ENCODE data around the gene IL17B.

The IL17B gene, protein sequence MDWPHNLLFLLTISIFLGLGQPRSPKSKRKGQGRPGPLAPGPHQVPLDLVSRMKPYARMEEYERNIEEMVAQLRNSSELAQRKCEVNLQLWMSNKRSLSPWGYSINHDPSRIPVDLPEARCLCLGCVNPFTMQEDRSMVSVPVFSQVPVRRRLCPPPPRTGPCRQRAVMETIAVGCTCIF

DNA sequence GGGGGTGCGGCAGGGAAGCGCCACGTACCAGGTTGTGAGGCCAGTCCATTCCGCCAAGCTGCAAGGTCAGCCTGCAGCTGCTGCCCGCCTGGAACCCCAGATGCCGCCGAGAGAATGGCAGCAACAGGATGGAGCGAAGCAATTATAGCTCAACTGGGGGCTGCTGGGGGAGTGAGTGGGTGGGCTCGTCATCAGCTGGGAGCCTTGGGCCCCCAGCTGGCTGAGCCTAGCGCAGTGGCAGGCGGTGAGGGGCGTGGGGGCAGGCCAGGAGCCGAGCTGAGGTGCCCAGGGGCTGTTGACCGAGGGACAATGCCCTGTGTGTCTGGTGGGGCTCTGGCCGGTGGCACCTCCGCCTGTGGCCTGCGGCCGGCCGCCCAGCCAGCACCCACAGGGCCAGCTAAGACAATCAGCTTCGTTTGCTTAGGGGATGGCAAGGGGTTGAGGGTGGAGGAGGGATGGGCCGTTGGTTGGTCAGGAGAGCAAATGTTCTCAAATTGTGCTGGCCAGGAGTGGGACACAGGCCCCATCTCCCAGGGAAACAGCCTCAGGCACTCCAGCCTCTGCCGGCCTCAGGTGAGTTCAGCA is at the start of gene IL17B:
TSS of gene IL17B (minus strand) at position 116 of the 585 bp plus-strand sequence. CDS start at position 49, 67 bp downstream.
- no peak for DNase-seq

- DNase-seq = no peak
Measured at GRCh38 chr5:149428032-149428431, 48.9 kb upstream of the IL17B start.

DNA sequence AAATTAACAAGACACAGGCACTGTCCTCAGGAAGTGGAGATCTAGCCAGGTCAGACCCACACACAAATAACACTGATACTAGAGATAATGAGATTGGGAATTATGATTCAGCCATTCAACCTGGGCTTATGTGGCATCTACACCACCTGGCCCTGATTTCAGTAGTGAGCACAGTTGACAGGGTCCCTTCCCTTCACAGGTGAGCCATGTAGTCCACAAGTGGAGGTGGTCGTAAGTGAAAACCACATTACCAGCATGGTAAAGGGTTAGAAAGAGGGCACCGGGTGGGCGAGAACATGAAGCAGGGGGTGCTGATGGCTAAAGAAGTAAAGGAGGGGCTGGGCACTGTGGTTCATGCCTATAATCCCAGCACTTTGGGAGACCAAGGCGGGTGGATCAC is 48.3 kb upstream of the IL17B start:
- no peak for DNase-seq

- no peak for DNase-seq
Measured at GRCh38 chr5:149426931-149427330, 47.8 kb upstream of the IL17B start.

DNA sequence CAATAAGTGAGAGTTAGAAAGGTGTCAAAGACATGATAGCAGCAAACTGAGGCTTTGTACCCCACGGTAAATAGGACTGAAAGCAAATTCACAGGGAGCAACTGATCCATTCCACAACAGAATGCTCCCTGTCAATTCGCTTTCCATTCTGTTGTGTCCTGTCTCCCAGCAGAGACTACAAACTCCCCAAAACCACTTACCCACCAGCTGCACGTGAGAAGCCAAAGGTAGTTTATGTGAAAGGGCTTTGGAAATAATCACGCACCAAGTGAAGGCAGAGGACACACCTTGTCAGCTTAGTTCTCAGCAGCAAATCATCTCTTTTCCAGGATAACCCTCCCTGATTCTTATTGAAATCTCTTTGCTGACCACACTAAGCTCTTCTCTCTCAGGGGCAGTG is 46.6 kb upstream of the IL17B start:
- no peak for DNase-seq

DNA sequence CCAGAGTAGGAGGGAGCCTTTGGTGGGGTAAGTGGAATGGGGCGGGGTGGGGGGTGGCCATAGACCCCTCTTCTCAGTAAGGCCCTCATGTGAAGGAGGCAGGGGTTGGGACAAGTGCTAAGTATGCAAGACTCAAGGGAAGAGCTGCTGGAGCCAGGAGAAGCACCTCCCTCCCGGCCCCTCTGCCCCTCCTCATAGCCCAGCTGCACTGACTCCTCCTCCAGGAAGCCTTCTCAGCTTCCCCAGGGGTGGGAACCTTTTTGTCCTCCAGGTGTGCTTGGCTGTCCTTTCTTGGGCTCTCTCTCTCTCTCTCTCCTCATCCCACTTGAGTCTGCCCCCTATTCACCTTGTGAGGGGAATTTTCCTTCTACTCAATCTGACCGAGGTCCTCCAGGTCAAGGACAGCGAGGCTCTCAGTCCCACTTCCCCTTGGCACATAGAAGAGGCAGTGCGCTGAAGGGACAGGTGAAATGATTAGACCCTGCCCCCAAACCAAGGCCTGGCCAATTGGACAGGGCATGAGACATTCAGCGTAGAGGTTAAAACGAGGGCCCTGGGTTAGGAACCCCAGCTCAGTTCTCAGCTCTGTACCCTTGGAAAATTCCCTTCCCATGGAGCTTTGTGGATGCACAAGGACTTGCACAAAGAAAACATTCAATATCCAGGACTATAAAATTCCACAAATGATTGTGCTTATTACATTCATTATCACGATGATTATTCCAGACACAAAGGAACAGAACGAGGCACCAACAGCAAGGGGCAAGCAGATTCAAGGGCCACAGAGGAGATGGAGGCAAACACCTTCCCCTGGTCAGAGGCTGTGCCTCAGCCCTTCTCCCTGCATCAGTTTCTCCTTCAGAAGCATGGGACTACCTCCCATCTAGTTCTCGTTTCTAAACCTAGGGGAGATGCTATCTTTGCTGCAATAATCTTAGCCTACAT is 45.6 kb upstream of the IL17B start:
- DNase-seq = no peak

DNA sequence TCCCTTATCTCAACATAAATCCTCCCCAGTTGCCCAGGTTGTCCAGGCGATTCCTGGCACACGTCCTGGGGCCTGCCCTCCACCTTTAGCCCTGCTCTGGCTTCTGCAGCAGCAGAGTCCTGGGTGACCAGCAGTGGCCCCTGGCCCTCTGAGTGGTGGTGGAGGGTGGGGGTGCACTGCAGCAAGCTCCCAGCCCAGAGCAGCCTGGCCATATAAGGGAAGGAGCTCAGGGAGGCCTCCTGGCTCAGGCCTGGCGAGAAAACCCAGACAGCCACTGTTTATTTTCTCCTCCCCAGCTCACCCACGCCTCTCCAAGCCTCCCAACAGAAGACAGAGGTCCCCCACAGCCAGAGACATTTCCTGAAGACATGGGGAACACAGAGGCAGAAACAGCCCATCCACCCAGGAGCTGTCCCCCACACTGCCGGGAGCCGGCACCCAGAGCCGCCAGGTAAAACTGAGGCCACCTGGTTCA is 44.7 kb upstream of the IL17B start:
- DNase-seq = no peak

DNA sequence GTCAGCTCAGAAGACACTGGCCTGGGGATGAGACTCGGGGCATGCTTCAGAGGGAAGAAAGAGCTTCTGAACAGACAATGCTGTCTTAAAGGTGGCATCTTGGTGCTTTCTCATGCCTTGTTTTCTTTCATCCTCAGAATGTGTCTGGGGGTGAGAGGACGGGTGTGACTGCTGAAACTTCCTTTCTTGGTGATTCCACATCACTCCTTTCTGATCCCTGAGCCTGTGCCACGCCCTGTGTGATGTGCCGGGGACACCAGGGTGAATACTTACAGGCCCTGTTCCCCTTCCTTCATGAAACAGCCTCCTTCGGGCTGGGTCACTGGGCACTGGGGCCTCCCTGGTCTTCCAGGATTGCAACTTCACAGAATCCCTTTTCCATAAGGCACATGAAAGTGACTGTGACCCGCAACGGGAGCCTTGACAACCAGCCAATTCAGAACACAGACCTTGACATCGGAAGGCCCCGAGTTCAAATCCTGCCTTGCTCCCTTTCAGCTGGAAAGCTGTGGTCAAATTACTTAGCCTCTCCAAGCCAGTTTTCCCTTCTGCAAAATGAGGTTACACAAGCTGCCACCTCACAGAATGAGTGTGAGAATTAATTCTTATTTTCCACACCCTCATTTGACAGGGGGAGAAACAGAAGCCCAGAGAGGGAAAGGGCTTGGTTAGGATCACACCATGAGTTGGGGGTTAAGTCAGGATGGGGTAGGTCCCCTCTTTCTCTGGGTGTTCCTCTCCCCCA is 44.1 kb upstream of the IL17B start:
- DNase-seq = no peak

GRCh38 chr5:149422366-149423048 is 43.4 kb upstream of the IL17B start:
- DNase-seq = no peak

DNA sequence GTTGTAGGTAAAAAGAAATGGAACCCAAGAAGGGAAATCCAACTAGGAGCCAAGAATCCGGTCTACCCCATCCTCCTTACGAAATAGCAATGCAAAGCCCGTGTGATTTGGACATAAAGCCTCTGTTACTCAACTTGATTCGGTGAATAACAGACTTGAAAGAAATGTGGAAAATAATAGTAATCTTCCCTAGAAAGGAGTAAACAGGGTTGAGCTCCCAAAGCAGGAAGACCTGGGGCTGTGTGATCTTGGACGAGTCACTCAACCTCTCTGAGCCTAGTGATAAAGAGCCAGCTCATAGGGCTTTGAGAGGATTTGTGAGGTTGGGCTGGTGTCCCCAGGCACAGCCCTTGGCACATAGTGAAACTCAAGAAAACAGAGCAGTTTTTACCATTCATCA is 42.7 kb upstream of the IL17B start:
- DNase-seq = no peak

GRCh38 chr5:149421372-149421685 is 42.2 kb upstream of the IL17B start:
- DNase-seq = no peak

GRCh38 chr5:149420545-149421371 is 41.7 kb upstream of the IL17B start:
- no peak for DNase-seq

DNA sequence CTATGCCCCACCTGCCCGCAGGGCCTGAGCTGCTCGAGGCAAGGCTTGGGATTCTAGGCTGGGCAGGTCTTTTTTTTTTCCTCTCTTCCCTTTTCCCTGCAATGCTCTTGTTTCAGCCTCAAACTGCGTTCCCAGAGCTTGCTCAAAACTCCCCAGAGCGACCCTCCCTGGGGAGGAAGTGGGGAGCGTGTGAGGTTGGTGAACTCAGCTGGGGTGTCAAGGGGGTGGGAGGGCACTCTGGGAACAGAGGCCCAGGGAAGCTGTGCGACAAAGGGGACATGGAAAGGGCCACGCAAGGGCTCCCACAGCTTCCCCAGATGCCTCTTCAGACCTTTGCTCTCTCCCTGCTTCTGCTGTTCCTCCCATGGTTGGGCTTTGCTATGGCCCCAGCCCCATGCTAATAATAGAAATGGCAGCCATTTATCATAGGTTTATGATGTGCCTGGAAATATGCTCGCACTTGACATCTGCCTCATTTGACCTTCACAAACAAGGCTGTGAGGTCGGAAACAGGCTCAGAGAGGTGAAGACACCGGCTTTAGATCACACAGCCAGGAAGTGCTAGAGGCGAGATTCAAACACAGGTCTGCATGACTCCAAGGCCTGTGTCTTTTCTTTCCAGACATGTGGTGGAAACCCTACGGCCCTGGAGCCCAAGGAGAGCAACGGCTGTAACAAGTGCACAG is 40.9 kb upstream of the IL17B start:
- no peak for DNase-seq

DNA sequence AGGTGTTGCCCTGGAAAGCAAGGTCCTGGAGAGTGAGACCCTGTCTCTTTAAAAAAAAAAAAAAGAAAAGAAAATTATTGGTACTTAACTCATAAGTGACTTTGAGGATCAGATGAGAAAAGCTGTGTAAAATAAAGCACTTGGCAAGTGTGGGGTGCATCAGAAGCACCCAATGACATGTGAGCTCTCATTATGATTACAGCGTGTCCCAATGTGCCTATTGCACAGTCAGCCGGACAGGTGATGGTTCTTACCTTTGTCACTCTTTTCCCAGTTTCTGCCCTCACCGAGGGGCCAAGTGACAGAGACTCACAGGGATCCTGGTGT is 40.4 kb upstream of the IL17B start:
- DNase-seq = no peak

DNA sequence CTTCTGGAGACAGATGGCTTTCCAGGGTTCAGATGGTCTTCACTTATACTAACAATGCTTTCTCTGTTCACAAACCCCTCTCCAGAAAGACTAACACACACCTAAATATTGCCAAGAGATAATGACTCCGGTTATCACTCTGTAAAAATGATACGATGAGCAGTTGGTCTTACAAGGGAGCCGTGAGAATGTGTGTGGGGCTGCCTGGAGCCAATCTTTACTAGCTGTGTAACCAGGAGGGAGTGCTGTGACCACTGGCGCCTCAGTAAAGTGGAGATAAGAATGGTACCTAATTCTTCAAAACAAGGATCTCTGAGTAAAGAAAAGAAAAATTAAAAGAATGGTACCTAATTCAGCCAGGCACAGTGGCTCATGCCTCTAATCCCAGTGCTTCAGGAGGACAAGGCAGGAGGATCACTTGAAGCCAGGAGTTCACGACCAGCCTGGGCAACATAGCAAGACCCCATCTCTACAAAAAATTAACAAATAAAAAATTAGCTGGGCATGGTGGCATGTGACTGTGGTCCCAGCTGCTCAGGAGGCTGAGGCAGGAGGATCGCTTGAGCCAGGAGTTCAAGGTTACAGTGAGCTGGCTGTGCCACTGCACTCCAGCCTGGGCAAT is 39.9 kb upstream of the IL17B start:
- DNase-seq = no peak

GRCh38 chr5:149417711-149418368 is 38.7 kb upstream of the IL17B start:
- DNase-seq = no peak

GRCh38 chr5:149416987-149417710 is 38.1 kb upstream of the IL17B start:
- DNase-seq = no peak

DNA sequence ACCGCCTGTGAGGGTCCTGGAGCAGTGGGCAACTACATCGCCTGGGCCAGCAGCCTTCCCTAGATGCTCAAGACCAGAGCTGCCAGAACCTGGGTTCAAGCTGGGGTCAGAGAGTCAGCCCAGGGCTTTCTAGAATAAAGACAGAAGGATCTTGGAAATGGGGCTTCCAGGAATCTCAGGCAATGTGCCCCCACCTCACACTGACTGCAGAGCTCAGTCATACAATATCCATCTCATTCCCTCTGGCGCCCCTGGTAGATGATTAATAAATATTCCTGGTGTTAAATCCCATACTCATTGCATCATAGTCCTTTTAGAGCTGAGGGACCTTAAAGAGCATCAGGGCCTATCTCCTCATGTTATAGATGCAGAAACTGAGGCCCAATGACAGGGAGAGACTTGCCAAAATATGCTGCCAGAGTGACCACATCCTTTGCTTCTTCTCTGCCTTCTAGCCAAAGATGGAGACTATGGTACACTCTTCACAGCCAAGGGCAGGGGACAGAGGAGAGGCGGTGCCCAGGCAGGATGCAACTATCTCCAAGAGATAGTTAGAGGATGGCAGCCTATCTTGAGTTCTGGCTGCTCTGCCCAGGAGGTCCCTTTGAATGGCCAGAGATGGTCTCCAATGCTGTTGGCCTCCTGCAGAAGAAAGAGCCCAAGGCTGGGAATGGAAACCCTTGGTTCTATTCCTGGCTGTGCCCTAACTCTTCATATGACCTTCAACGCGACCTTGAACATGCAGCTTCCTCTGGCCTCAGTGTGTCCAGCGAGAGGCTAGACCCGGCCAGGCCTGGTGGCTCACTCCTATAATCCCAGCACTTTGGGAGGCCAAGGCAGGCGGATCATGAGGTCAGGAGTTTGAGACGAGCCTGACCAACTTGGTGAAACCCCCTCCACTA is 36.2 kb upstream of the IL17B start:
- DNase-seq = no peak

All from activated CD8-positive, alpha-beta memory T cell treated with anti-CD3 and anti-CD28 coated beads for 24 hours (primary cell).